HG02610 (cell line): ENCODE measurements around the gene PIM2.
"Not testable (repeated sequence)": the region's sequence is repeated elsewhere in the genome, so short reads cannot be mapped to it uniquely, and the experiment has no call there.

Experiments
- ATAC-seq: cut with Tn5 transposase; IDR thresholded peaks from one replicate; pipeline ENCODE4 v1.9.1; 2021; ENCODE audit warnings: mild to moderate bottlenecking, moderate library complexity; ENCODE audit not compliant: unreplicated experiment

The PIM2 gene

DNA sequence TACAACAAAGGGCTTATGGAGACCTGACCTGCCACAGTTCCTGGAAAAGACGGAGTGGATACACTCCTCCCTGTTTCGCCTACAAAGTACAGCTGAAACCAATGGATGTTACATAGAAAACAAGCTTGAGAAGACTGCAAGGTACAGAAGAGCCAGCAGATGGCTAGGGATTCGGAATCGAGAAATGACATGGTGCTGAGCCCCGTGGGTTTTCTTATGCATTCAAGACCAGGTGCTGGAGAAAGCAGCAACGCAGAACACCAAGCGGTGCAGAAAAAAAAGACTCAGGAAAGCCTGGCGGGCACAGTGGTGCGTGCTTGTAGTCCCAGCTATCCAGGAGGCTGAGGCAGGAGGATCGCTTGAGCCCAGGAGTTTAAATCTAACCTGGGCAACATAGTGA is 35.1 kb downstream of the PIM2 start:
- ATAC-seq, result no peak

- ATAC-seq, result not testable (repeated sequence)
Observed at GRCh38 chrX:48876944-48877343, 41.9 kb downstream of the PIM2 start.

GRCh38 chrX:48872017-48872416 is 46.8 kb downstream of the PIM2 start:
- ATAC-seq, result not testable (repeated sequence)

DNA sequence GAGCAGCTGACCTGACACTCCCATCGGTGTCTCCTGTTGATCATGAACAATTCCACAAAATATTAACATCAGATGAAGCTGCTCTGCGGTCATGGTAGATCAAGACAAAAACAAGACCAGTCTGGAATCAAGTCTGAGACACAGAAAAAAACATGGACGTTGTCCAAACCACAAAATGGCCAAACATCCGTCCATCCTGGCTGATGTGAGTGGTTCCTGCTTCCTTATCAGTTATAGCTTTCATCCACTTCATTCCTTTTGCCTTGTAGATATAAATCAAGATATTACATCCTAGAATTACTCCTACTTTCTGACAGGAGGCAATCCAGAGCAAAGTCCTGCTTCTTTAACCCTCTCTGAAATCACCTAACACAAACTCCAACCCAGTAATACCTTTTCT is 54.6 kb downstream of the PIM2 start:
- ATAC-seq, result no peak
